Stimulated activated CD8-positive, alpha-beta memory T cell treated with anti-CD3 and anti-CD28 coated beads, Interleukin-4, amount 100 ng/mL, for 48 hours (primary cell): ENCODE data around the gene ATRN.
"Not testable (repeated sequence)": the region's sequence is repeated elsewhere in the genome, so short reads cannot be mapped to it uniquely, and the experiment has no call there.

Experiments
- DNase-seq: peaks from one replicate; pipeline ENCODE4 v3.0.0-alpha.2; 2020

ATRN gene

GRCh38 chr20:3470627-3471396 lies at the start of gene ATRN:
Gene ATRN, plus strand, starts transcription at chr20:3471018. Its CDS starts 90 bp downstream, at chr20:3471108.
- peak; percentile 97 for DNase-seq

DNA sequence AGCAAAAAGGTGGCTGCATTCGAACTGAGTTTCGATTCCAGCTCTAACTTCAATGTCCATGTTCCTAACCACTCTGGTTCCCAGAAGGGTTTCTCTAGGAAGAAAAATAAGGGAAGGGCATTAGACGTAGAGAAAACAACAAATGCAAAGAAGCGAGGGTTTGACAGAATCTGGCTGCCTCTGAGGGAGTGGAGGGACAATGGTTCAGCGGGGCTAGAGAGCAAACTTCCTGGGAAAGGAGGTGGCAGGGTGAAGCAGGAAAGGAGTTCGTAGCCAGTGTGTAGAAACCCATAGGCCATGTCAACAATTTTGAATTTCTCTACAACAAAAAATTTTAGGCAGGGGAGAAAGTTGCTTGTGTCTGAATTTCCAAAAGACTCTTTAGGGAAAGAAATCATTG lies 48.8 kb upstream of the ATRN start:
- DNase-seq: no peak

DNA sequence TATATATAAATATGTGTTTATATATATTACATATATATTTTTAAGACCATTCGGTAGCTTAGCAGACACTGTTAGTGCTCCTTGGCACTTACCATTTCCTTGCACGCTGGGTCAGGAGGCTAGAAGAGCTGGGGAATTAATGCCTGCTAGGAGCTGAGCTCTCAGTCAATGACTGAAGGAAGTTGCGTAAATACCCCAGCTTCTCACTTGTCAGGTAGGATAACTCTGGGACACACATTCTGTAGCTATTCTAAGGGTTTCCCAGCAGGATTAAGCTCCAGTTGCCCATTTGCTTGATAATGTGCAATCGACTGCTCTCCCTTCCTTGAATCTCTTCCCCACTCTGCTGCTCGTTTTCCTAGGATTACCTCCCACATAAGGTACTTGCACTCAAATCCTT lies 47.7 kb upstream of the ATRN start:
- DNase-seq: no peak

DNA sequence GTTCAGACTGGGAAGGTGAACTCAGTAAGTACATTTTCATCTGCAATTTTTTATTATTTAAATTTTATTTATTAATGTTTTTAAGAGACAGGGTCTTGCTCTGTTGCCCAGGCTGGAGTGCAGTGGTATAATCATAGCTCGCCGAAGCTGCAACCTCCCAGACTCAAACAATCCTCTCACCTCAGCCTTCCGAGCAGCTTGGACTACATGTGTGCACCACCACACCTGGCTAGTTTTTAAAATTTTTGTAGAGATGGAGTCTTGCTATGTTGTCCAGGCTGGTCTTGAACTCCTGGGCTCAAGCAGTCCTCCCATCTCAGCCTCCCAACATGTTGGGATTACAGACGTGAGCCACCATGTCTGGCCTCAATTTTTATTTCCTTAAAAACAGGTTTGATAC lies 44.1 kb upstream of the ATRN start:
- DNase-seq: not testable (repeated sequence)

DNA sequence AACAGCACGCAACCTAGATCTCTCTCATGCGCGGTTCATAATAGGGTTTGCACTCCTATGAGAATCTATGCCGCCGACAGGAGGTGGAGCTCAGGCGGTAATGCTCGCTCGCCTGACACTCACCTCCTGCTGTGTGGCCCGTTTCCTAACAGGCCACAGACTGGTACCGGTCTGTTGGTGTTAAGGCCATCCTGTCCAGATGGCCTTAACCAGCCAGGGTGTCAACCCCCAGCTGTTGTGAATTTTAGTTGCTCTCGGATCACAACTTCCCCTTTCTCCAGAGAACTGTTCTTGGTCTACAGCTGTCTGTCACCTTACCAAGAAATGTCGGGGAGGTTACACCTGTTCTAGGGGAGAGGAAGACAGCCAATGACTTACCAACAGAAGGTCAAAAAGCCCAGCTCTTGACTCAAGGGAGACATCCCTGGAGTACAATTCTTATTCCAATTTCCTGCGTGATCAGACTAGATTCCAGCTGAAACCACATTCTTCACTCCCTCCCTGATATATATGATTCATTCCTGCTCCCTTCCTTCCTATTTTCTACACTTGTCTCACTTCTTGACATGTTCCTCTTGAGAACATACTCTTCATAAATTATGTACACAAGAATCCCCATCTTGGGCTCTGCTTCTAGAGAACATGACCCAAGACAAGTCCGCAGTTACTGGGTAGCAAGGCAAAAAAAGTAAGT lies 40.3 kb upstream of the ATRN start:
- DNase-seq: no peak

DNA sequence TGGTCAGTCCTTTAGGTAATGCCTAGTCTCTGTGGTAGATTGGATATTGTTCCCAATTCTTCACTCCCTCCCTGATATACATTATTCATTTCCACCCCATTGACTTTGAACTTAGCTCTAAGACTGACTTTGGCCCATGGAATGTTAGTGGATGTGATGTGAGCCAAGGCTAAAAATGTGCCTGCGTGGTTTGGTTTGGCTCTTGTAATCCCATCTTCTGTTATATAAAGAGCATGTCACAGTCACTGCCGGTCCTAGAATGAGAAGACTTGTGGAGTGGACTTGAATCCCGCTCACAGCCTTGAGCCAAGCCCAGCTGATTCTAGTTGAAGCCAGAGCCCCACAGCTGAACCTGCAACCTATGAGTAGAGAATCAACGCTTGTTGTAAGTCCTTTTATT lies 39.7 kb upstream of the ATRN start:
- no peak for DNase-seq

GRCh38 chr20:3432844-3433243 lies 38.0 kb upstream of the ATRN start:
- DNase-seq: no peak

- no peak for DNase-seq
Measured at GRCh38 chr20:3433744-3434143, 37.1 kb upstream of the ATRN start.

DNA sequence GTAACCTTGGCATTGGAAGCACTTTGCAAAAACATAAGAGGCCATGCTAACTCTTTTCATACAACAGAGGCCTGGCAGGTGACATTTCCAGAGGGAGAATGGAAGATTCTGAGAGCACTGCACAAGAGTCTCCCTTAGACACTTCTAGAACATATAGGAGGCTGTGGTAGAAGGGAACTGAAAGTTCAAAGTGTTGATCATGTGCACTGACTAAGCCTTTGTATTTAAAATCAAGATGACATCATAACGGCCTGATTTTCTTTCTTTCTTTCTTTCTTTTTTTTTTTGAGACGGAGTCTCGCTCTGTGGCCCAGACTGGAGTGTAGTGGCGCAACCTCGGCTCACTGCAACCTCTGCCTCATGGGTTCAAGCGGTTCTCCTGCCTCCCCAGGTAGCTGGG lies 36.6 kb upstream of the ATRN start:
- DNase-seq: no peak

GRCh38 chr20:3436864-3437574 lies 33.8 kb upstream of the ATRN start:
- no peak for DNase-seq

DNA sequence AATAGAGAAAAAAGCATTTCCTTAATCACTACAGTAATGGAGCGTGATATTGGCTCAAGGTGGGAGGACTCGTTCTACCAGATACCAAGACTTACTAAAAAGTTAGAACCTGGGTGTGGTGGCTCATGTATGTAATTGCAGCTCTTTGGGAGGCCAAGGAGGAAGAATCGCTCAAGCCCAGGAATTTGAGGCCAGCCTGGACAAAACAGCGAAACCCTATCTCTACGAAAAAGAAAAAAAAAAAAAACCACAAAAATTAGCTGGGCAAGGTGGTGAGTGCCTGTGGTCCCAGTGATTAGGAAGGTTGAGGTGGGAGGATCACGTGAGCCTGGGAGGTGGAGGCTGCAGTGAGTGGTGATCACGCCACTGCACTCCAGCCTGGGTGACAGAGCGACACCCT lies 24.0 kb upstream of the ATRN start:
- DNase-seq: no peak

DNA sequence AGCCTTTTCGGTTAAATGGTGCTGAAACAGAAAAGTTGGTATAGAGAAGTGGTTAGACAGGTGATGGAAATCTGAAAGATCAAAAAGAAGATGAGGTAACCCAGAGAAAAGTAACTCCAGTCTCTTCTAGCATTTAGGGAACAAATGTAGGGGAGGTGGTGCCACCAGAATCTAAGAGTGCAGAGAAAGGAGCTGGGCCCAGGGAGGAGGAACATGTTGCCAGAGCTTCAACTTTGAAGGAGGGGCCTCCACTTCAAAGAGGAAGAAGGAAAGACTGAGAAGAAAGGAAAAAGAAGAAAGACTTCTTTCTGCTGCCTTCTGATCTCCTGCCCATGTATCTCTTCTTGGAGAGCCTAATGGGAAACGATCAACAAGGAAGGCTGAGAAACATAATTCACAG lies 23.5 kb upstream of the ATRN start:
- DNase-seq: no peak

- DNase-seq: no peak
Measured at GRCh38 chr20:3449319-3449718, 21.5 kb upstream of the ATRN start.

DNA sequence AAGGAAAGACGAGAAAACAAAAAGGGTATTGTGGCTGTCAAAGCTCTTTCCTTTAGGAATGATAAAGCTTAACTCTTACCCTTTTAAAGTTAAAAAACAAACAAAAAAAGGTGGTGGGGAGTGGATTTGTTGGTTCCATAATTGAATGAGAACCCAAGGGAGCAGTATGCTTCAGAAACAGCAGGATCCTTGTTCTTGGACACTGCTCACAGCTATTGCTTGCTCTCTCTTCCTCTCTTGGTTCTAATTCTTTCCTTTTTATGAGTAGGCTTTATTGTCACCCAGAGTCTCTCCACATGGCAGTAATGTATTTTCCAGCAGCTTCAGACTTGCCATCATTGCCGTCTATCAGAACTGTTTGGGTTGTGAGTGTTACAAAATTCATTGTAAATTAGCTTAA lies 18.7 kb upstream of the ATRN start:
- no peak for DNase-seq

DNA sequence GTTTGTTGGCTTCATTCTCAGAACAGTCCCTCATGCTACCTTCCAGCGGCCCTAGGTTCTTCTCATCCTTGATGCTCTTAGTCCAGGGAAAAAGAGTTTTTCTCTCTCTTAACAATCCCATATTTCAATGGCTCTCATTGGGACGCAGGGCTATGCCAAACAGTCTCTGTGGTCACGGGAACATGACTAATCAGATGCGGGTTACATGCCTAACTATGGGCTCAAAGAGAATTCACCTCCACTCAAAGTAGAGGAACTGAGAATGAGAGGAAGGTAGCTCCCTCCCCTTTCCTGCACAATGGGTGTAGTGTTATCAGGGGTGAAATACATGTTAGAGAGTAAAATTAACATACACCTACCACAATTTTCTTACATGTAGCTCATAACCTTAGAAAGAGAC lies 18.1 kb upstream of the ATRN start:
- no peak for DNase-seq

DNA sequence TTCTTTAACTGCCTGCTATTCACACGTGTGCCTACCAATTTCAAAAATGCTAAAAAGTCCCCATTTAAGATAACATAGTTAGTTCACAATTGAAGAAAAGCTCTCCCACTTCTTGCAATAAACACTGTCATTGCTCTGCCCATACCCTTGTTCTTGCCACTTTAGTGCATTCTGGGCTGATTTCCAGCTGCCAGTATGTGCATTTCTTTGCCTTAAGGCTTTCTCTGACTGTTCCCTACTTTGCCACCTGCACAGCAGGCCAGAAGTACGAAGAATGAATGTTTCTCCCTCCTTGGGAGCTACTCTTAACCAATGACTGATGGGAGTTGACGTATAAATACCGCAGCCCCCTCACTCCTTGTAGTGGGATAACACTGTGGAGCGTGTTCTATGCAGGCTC lies 16.0 kb upstream of the ATRN start:
- no peak for DNase-seq

DNA sequence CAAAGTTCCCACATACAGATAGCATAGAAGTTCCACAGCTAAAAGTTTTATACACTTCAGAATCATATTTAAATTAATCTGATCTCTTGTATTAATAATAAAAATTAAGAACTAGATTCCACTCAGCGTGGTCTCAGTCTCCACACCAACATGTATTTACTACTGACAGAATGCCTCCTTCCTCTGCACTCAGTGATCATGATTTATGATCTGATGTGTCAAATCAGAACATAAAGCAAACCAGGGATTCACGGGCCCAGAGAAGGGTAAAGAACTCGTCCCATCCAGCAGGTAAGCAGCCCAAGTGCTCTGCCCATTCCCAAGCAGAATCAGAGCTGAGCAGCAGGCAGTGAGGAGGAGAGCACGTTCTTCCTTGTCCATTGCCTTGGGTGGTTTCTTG lies 14.2 kb upstream of the ATRN start:
- no peak for DNase-seq

- no peak for DNase-seq
Measured at GRCh38 chr20:3459881-3460307, 10.9 kb upstream of the ATRN start.

DNA sequence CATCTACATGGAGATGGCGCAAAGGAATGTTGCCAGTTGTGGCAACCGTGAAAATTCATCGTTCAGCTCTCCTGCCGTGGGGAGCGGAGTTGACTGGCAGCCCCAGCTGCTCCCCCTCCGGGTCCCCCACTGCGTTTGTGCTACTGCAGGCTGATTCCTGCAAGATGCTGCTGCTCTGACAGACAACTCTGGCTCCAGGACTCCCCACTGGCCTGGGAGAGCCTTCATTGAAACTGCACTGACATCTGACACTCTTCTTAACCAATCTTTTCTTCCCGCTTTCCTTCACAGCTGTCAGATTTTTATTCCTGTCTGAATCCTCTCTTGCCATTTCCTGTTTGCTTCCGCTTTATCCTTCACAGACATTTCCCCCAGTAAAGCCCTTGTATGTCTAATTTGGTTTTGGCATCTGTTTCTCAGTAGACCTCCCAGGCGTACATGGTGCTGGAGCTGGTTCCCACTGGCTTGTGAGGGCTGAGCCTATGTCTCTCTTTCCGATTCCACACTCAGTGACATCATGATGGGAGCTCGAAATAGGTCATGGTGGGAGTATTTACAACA lies 9.5 kb upstream of the ATRN start:
- no peak for DNase-seq

GRCh38 chr20:3461911-3462677 lies 8.7 kb upstream of the ATRN start:
- no peak for DNase-seq

GRCh38 chr20:3464166-3464565 lies 6.7 kb upstream of the ATRN start:
- no peak for DNase-seq

DNA sequence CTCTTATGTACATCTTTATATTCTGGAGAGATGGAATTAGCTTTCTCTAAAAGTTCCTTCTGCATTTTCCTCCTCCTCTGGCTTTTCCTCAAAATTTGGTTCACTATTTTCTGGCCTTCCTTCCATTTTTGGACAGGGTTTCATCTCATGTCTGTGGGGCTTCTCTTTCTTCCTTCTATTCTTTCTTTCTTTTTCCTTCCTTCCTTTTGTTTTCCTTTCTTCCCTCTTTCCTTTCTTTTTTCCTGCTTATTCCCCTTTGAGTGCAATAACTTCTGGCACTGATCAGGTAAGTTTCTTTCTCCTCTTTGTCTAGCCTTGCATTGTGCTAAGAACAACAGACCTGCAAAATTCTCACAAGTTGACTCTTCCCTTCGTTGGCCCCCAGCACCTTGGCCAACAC lies 5.5 kb upstream of the ATRN start:
- no peak for DNase-seq

DNA sequence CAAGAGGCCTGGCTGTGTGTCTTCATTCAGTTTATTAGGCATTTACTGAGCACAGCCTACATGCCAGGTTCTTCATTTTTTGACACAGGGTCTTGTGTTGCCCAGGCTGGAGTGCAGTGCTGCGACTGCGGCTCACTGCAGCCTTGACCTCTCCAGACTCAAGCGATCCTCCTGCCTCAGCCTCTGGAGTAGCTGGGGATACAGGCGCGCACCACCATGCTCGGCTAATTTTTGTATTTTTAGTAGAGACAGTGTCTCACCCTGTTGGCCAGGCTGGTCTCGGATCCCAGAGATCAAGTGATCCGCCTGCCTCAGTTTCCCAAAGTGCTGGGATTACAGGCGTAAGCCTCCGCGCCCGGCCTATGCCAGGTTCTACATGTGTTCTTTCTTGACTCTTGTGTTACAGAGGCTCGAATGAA lies 601 bp upstream of the ATRN start:
- no peak for DNase-seq
